ENCODE data around the gene OCIAD1. TPM values are rescaled to one million over a fixed set of nuclear protein-coding genes. Genes with fewer than 3 reads are reported as not detected.

OCIAD1 gene
- total RNA-seq, 1 experiment from 2014 or later, result 163 TPM

DNA sequence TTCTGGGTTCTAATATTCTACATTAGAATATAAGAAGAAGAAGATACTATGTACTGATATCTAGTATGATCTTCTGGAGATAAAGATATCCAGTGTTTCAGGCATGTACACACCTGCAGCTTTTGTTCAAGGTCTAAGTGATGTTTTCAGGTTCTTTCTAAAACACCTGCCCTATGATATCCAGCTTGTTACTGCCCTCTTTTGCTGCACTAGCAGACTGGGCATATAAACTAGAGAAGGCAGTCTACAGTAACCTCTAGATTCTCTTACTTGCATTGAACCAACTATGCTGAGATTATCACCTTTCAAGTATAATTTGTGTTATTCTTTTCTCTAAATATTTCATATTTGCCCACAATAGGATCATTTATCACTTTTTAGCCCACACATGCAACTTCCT, 48.9 kb upstream of the OCIAD1 start:
- intact Hi-C loops (cut with micrococcal nuclease), result loop anchor here (5.0 kb wide), 3 partner anchors 50 to 205 kb away; partner anchors contain the start of gene OCIAD1
- CTCF ChIA-PET, result no interaction called here
- no peaks in the 10 kb centered on the region; the same call in 1 of the 2 replicates for H4K20me1 ChIP-seq (ENCODE audit: insufficient read depth)
- H3K36me3 ChIP-seq (ENCODE audit: control insufficient read depth in 1 of 2, insufficient read depth in 2 of 2, low read length in 2 of 2), result no peaks in the 10 kb centered on the region
- H3K4me2 ChIP-seq (ENCODE audit: low read length), result no peak overlapping the region
- no peak overlapping the region for H3K27ac ChIP-seq (ENCODE audit: low read depth, low read length)
- no peaks in the 10 kb centered on the region for H3K9me3 ChIP-seq (ENCODE audit: control insufficient read depth in 1 of 2, insufficient read depth in 1 of 2, low read depth in 1 of 2, low read length in 2 of 2)
- BruUV-seq (replicated peaks), result no TSS peak
- DNase-seq (ENCODE audit: low read depth, low spot score) (no peak), ATAC-seq (no peak)
- POLR2A ChIA-PET, result no interaction called here
- H3K79me2 ChIP-seq (ENCODE audit: insufficient read depth, low read length), result peaks cover 24% of the 10 kb centered on the region
- no peaks in the 10 kb centered on the region for H3K27me3 ChIP-seq (ENCODE audit: insufficient read depth, low read length)
- no peaks in the 10 kb centered on the region for H3K9me2 ChIP-seq (ENCODE audit: insufficient read depth)
- TF ChIP-seq RAD21 (IDR thresholded peaks at IDR 0.05; ENCODE audit: low read depth) (peak; percentile 45), FOSL1 (IDR thresholded peaks at IDR 0.05; ENCODE audit: low read depth) (no peak), CBX3 (IDR thresholded peaks at IDR 0.05; ENCODE audit: low read depth) (no peak), ZNF274 (IDR thresholded peaks at IDR 0.05; ENCODE audit: low read depth, low read length) (no peak)
- TF ChIP-seq, protein P1, sequence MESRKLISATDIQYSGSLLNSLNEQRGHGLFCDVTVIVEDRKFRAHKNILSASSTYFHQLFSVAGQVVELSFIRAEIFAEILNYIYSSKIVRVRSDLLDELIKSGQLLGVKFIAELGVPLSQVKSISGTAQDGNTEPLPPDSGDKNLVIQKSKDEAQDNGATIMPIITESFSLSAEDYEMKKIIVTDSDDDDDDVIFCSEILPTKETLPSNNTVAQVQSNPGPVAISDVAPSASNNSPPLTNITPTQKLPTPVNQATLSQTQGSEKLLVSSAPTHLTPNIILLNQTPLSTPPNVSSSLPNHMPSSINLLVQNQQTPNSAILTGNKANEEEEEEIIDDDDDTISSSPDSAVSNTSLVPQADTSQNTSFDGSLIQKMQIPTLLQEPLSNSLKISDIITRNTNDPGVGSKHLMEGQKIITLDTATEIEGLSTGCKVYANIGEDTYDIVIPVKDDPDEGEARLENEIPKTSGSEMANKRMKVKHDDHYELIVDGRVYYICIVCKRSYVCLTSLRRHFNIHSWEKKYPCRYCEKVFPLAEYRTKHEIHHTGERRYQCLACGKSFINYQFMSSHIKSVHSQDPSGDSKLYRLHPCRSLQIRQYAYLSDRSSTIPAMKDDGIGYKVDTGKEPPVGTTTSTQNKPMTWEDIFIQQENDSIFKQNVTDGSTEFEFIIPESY (IDR thresholded peaks at IDR 0.05; ENCODE audit: extremely low read depth, insufficient replicate concordance, low read length), result no peak
- TF ChIP-seq, protein P2, sequence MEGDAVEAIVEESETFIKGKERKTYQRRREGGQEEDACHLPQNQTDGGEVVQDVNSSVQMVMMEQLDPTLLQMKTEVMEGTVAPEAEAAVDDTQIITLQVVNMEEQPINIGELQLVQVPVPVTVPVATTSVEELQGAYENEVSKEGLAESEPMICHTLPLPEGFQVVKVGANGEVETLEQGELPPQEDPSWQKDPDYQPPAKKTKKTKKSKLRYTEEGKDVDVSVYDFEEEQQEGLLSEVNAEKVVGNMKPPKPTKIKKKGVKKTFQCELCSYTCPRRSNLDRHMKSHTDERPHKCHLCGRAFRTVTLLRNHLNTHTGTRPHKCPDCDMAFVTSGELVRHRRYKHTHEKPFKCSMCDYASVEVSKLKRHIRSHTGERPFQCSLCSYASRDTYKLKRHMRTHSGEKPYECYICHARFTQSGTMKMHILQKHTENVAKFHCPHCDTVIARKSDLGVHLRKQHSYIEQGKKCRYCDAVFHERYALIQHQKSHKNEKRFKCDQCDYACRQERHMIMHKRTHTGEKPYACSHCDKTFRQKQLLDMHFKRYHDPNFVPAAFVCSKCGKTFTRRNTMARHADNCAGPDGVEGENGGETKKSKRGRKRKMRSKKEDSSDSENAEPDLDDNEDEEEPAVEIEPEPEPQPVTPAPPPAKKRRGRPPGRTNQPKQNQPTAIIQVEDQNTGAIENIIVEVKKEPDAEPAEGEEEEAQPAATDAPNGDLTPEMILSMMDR (IDR thresholded peaks at IDR 0.05 in 2 of 3, conservative IDR thresholded peaks at IDR 0.05 in 1 of 3; ENCODE audit: borderline replicate concordance in 1 of 3, insufficient read depth in 1 of 3, low read depth in 2 of 3, low read length in 2 of 3), result 0 out of 6 replicates have a peak, but pooled peaks of 1 of the 3 experiments have one; percentile 22
- TF ChIP-seq, protein P3, sequence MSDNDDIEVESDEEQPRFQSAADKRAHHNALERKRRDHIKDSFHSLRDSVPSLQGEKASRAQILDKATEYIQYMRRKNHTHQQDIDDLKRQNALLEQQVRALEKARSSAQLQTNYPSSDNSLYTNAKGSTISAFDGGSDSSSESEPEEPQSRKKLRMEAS (IDR thresholded peaks at IDR 0.05), result no peak
- RAD21 ChIA-PET (ENCODE audit: low non-redundant PET in 1 of 2, low total read pairs in 2 of 2, uncharacterized antibody in 2 of 2, unreplicated experiment in 2 of 2), result no interaction called here
- no peak overlapping the region for H3K4me3 ChIP-seq (replicated peaks in 1 of 2; ENCODE audit: low read depth in 1 of 2, low read length in 2 of 2)
- H3K9ac ChIP-seq (ENCODE audit: low read length), result no peak overlapping the region
- H3K4me1 ChIP-seq (ENCODE audit: control insufficient read depth in 1 of 2, insufficient read depth in 2 of 2, low read length in 2 of 2), result peaks cover 8 to 19% of the 10 kb centered on the region in 2 experiments
- H2AFZ ChIP-seq (ENCODE audit: low read depth, low read length, poor library complexity, severe bottlenecking), result peak overlapping the region; percentile 82

All from HCT116 (cell line).